ENCODE results near the gene GOLGA6L10.
"Not testable (repeated sequence)": the region's sequence is repeated elsewhere in the genome, so short reads cannot be mapped to it uniquely, and the experiment has no call there.

GOLGA6L10 gene

GRCh38 chr15:82336180-82336647 lies 13.1 kb downstream of the GOLGA6L10 start:
- in situ Hi-C loops (cut with HindIII; ENCODE audit: low sequenced_read_pairs); DNase-seq (ENCODE audit: low read depth); H3K4me3 ChIP-seq (ENCODE audit: low read depth, low read length): not testable (repeated sequence)

- in situ Hi-C loops (cut with HindIII; ENCODE audit: low sequenced_read_pairs); H3K4me3 ChIP-seq (ENCODE audit: low read depth, low read length); DNase-seq (ENCODE audit: low read depth): not testable (repeated sequence)
These were observed 14.3 kb downstream of the GOLGA6L10 start for GRCh38 chr15:82335006-82335405.

GRCh38 chr15:82334554-82334932 lies 14.7 kb downstream of the GOLGA6L10 start:
- H3K4me3 ChIP-seq (ENCODE audit: low read depth, low read length); DNase-seq (ENCODE audit: low read depth); in situ Hi-C loops (cut with HindIII; ENCODE audit: low sequenced_read_pairs): not testable (repeated sequence)

GRCh38 chr15:82333603-82334553 lies 15.4 kb downstream of the GOLGA6L10 start:
- DNase-seq (ENCODE audit: low read depth); in situ Hi-C loops (cut with HindIII; ENCODE audit: low sequenced_read_pairs): not testable (repeated sequence)

DNA sequence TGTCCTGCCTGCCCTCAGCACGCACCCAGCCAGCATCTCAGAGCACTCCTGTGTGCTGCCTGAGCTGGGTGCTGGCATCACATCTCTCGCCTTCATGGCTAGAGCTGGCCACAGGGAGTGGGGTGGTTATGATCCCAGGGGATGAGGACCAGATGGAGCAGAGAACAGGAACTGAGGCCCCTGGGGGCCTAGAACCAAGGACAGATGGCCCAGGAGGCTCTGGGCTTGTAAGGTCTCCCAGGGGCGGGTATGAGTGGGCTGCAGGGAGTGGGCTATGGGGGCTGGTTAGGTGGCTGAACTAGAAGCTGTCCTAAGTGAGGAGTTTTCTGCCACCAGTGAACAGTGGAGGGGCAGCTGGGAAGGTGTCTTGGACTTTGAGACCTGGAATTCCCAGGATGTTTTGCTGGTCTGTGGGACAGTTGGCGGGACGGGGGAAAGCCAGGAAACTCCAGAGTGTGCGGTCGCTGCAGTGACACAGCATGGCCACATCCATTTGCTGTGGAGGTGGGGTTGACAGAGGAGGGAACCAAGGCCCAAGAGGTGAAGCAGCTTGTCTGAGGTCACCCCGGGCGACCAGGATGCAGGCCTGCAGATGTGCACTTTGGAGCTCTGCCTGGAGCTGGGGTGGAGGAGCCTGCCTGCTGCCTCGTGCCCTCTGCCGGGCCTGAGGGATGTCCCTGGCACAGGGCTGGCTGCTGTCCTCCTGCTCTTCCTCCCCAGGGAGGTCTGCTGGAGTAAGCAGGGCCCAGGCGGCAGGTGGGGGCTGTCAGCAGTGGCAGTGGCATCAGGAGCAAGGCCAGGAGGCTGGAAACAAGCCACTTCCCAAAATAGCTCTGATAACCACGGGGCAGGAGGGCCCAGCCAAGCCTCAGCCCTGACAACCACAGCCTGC lies 16.3 kb downstream of the GOLGA6L10 start:
- DNase-seq (ENCODE audit: low read depth); H3K4me3 ChIP-seq (ENCODE audit: low read depth, low read length); in situ Hi-C loops (cut with HindIII; ENCODE audit: low sequenced_read_pairs): not testable (repeated sequence)

More at GRCh38 chr15:82333603-82334553, 15.4 kb downstream of the GOLGA6L10 start:
- H3K4me3 ChIP-seq (ENCODE audit: low read depth, low read length) = not testable (repeated sequence)

DNA sequence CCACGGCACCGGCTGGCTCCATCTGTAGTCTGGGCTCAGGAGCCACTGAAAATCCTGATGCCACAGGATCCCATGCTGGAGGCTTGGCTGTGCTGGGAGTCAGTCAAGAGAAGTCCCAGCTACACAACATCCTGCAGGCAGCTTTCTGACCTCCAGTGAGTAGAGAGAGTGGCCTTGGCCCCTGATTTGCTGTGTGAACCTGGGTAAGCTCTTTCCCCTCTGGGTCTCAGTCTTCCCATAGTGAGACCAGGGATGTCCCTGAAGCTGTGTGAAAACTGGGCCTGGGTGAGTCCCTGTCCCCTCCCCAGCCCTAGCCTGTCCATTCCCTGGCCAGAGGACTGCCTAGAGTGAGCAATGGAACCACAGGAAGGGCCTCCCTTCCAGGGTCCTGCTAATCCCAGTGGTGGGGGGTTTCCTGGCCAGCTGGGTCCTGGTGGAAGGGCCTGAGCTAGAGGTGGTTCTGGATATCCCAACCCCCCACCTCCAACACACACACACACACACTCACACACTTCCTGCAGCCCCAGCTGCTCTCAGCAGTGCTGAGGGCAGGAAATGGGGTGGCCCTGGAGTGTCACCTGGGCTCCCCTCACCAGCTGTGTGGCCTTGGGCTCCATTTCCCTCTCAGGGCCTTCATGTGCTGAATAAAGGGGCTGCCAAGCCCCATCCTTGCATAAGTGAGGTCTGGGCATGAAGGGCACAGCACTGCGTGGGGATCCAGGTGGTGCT lies 17.5 kb downstream of the GOLGA6L10 start:
- in situ Hi-C loops (cut with HindIII; ENCODE audit: low sequenced_read_pairs); H3K4me3 ChIP-seq (ENCODE audit: low read depth, low read length); DNase-seq (ENCODE audit: low read depth): not testable (repeated sequence)

- in situ Hi-C loops (cut with HindIII; ENCODE audit: low sequenced_read_pairs); DNase-seq (ENCODE audit: low read depth); H3K4me3 ChIP-seq (ENCODE audit: low read depth, low read length): not testable (repeated sequence)
These were observed 18.4 kb downstream of the GOLGA6L10 start for GRCh38 chr15:82330921-82331320.

- in situ Hi-C loops (cut with HindIII; ENCODE audit: low sequenced_read_pairs) = not testable (repeated sequence)
These were observed 20.2 kb downstream of the GOLGA6L10 start for GRCh38 chr15:82329039-82329438.

DNA sequence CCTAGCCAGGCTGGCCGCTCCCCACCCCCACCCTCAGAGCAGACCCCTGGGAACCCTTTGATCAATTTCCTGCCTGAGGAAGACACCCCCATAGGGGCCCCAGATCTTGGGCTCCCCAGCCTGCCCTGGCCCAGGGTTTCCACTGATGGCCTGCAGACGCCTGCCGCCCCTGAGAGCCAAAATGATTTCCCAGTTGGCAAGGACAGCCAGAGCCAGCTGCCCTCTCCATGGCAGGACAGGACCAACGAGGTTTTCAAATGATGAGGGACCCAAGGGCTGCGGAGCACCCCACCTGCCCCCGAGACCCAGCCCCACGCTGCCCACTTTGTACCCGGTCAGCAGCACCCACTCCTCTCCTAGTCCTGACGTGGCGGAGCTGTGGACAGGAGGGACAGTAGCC lies 21.9 kb downstream of the GOLGA6L10 start:
- H3K4me3 ChIP-seq (ENCODE audit: low read depth, low read length); DNase-seq (ENCODE audit: low read depth); in situ Hi-C loops (cut with HindIII; ENCODE audit: low sequenced_read_pairs): not testable (repeated sequence)

More at GRCh38 chr15:82329039-82329438, 20.2 kb downstream of the GOLGA6L10 start:
- not testable (repeated sequence) for H3K4me3 ChIP-seq (ENCODE audit: low read depth, low read length); DNase-seq (ENCODE audit: low read depth)

DNA sequence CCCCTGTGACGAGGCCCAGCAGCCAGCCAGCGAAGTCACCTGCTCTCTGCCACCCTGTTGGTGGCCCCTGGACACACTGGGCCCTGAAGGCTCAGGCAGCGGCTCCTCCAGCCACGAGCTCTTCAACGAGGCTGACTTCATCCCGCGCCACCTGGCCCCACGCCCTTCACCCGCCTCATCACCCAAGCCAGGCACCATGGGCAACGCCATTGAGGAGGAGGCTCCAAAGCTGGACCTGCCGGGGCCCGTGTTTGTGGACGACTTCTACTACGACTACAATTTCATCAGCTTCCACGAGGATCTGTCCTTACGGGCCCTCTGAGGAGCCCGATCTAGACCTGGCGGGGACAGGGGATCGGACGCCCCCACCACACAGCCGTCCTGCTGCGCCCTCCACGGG lies 22.4 kb downstream of the GOLGA6L10 start:
- DNase-seq (ENCODE audit: low read depth); in situ Hi-C loops (cut with HindIII; ENCODE audit: low sequenced_read_pairs): not testable (repeated sequence)

DNA sequence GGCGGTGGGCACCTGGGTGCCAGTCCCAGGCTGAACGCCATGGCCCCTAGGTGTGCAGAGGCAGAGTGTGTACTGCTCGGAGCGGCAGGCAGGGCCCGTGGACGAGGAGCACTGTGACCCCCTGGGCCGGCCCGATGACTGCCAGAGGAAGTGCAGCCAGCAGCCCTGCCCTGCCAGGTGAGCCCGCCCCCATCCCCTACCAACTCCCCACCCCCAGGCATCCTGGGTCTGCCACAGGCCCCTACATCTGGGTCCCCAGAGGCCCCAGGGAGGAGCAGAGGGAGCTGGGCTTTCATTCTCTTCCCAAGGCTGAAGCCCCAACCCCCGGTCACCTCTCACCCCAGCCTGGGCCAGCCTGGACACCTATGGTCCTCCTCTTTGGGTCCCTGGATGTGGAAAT lies 23.6 kb downstream of the GOLGA6L10 start:
- H3K4me3 ChIP-seq (ENCODE audit: low read depth, low read length); in situ Hi-C loops (cut with HindIII; ENCODE audit: low sequenced_read_pairs); DNase-seq (ENCODE audit: low read depth): not testable (repeated sequence)

More for the DNA sequence above, 22.4 kb downstream of the GOLGA6L10 start:
- not testable (repeated sequence) for H3K4me3 ChIP-seq (ENCODE audit: low read depth, low read length)

DNA sequence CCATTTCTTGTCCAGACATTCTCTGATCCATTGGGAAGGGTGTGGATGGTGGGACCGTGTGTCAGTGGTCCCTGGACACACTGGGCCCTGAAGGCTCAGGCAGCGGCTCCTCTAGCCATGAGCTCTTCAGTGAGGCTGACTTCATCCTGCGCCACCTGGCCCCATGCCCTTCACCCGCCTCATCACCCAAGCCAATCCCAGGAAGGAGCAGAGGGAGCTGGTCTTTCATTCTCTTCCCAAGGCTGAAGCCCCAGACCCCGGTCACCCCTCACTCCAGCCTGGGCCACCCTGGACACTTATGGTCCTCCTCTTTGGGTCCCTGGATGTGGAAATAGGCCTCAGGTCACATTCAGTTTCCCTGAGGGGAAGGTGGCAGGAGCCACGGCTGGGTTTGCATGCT lies 24.4 kb downstream of the GOLGA6L10 start:
- in situ Hi-C loops (cut with HindIII; ENCODE audit: low sequenced_read_pairs); DNase-seq (ENCODE audit: low read depth); H3K4me3 ChIP-seq (ENCODE audit: low read depth, low read length): not testable (repeated sequence)

DNA sequence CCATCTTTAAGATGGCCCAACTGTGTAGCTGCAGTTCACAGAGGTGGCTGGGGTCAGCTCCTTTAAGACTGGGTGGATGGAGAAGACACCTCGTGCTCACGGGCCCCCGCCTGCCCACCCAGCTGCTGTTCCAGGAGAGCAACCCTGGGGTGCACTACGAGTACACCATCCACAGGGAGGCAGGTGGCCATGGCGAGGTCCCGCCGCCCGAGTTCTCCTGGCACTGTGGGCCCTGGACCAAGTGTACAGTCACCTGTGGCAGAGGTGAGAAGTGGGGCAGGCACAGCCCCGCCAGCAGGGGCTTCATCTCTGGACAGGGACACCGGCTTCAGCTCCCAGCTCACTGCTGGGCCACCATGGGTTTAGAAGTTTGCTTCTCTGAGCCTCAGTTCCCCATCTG lies 26.8 kb downstream of the GOLGA6L10 start:
- H3K4me3 ChIP-seq (ENCODE audit: low read depth, low read length); in situ Hi-C loops (cut with HindIII; ENCODE audit: low sequenced_read_pairs); DNase-seq (ENCODE audit: low read depth): not testable (repeated sequence)

GRCh38 chr15:82320861-82321260 lies 28.4 kb downstream of the GOLGA6L10 start:
- in situ Hi-C loops (cut with HindIII; ENCODE audit: low sequenced_read_pairs); DNase-seq (ENCODE audit: low read depth); H3K4me3 ChIP-seq (ENCODE audit: low read depth, low read length): not testable (repeated sequence)

DNA sequence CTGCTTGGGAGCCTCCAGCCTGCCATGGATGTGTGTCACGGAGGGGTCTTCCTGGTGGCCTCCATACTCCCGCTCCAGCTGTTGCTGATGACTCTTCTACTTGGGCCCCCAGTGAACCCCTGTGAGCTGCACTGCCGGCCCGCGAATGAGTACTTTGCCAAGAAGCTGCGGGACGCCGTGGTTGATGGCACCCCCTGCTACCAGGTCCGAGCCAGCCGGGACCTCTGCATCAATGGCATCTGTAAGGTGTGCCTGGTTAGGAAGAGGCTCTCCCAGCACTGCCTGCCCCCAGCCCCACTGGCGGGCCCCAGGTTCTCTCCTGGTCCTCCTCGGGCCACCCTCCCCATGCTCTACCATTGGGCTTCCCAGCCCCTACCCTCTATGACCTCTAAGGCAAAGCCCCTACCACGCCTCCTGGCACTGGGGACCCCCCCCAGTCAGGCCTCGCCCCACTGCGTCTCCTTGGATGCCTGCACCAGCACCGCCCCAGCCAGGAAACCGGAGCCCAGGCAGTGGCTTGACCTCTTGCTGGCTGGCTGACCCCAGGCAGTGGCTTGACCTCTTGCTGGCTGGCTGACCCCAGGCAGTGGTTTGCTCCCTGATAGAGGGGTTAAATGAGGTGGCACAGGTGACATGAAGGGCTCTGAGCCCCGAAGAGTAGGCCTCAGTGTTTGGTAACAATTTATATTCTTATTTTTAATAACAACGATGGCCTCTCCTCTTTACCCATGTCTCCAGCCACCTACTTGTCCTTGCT lies 29.6 kb downstream of the GOLGA6L10 start:
- H3K4me3 ChIP-seq (ENCODE audit: low read depth, low read length); DNase-seq (ENCODE audit: low read depth); in situ Hi-C loops (cut with HindIII; ENCODE audit: low sequenced_read_pairs): not testable (repeated sequence)

- in situ Hi-C loops (cut with HindIII; ENCODE audit: low sequenced_read_pairs); DNase-seq (ENCODE audit: low read depth); H3K4me3 ChIP-seq (ENCODE audit: low read depth, low read length): not testable (repeated sequence)
These were observed 31.0 kb downstream of the GOLGA6L10 start for GRCh38 chr15:82318281-82318680.

Measured in astrocyte of the cerebellum (primary cell).